AG09319 (cell line): ENCODE data around the gene TOX2.

Experiments used
- DNase-seq: peaks from one replicate; pipeline ENCODE4 v3.0.0-alpha.2; 2010; ENCODE audit warnings: low read depth; ENCODE audit errors: extremely low read depth
- CTCF ChIP-seq: IDR thresholded peaks from 2 replicates; pipeline ENCODE4 v1.5.1; 2011; ENCODE audit warnings: low read depth, mild to moderate bottlenecking, inconsistent platforms, low read length, moderate library complexity

Gene TOX2

DNA sequence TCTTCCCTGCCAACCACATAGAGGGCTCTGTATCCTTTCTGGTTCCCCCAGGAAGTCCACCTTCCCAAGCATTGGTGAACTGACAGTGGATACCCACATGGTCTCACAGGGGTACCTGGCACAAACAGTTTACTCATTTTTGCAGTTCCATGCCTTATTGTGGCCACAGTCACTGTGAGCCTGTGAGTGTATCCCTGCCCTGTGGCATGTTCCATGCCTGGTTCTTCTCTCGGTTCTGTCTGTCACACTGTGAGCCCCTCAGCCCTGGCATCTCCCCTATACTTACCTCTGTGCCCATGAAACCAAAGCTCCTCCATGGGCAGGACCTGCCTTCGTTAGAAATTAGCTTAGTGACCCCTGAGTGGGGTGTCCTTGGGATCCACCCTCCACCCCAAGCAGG is 107.8 kb downstream of the TOX2 start:
- no peak for DNase-seq
- no peak for TF ChIP-seq CTCF

GRCh38 chr20:44023515-44024371 is 109.1 kb downstream of the TOX2 start:
- DNase-seq = no peak
- no peak for TF ChIP-seq CTCF

GRCh38 chr20:44024820-44025580 is 110.3 kb downstream of the TOX2 start:
- no peak for DNase-seq
- TF ChIP-seq CTCF = no peak

GRCh38 chr20:44025756-44026155 is 111.1 kb downstream of the TOX2 start:
- no peak for TF ChIP-seq CTCF

GRCh38 chr20:44026647-44027342 is 112.1 kb downstream of the TOX2 start:
- peak; percentile 5 for DNase-seq
- no peak for TF ChIP-seq CTCF

More at GRCh38 chr20:44025756-44026155, 111.1 kb downstream of the TOX2 start:
- no peak for DNase-seq

GRCh38 chr20:44027343-44028002 is 112.8 kb downstream of the TOX2 start:
- DNase-seq = no peak
- no peak for TF ChIP-seq CTCF
